OCI-LY3 (cell line): Measurements from ENCODE around the gene MAGI2.
A peak's percentile ranks its signal among the peaks of the same experiment; 100 is the strongest.

Source experiments
- H2AFZ ChIP-seq: fragments of 200-600, 300-600 bp; shearing (Covaris generic); 2 replicates; pipeline ENCODE4 v1.6.0; 2014; ENCODE audit warnings: antibody characterized with exemption, low read depth, low read length
- H3K27ac ChIP-seq: fragments of 200-600, 300-600 bp; sonication (generic); 2 replicates; pipeline ENCODE4 v1.5.1; 2014; ENCODE audit warnings: mild to moderate bottlenecking, low read length, moderate library complexity, mixed read lengths
- H3K27me3 ChIP-seq: fragments of 200-600, 300-600 bp; sonication (generic); 2 replicates; pipeline ENCODE4 v1.6.1; 2014; ENCODE audit warnings: low read depth, low read length, mixed read lengths
- H3K36me3 ChIP-seq: fragments of 200-600, 300-600 bp; sonication (generic); replicated peaks from 2 replicates; pipeline ENCODE3; 2014; ENCODE audit warnings: low read depth, low read length, mixed read lengths
- H3K4me1 ChIP-seq: fragments of 300-600, 200-600 bp; sonication (generic); 2 replicates; pipeline ENCODE4 v1.6.1; 2014; ENCODE audit warnings: low read length, mixed read lengths
- H3K4me2 ChIP-seq: fragments of 200-600, 300-600 bp; sonication (generic); 2 replicates; pipeline ENCODE4 v1.6.1; 2014; ENCODE audit warnings: low read length, mixed read lengths
- H3K4me3 ChIP-seq: fragments of 300-600, 200-600 bp; sonication (generic); 2 replicates; pipeline ENCODE4 v1.5.1; 2014; ENCODE audit warnings: antibody characterized with exemption, mild to moderate bottlenecking, low read length, moderate library complexity
- H3K79me2 ChIP-seq: fragments of 300-600, 200-600 bp; shearing (Covaris generic); 2 replicates; pipeline ENCODE4 v1.6.1; 2014; ENCODE audit warnings: mild to moderate bottlenecking, low read length, mixed read lengths
- H3K9ac ChIP-seq: fragments of 300-600, 200-600 bp; shearing (Covaris generic); 2 replicates; pipeline ENCODE4 v1.6.0; 2014; ENCODE audit warnings: mild to moderate bottlenecking, low read length, moderate library complexity
- H3K9me3 ChIP-seq: fragments of 200-600, 300-600 bp; shearing (Covaris generic); 2 replicates; pipeline ENCODE4 v1.6.1; 2014; ENCODE audit warnings: low read length, mixed read lengths; ENCODE audit not compliant: insufficient read depth
- H4K20me1 ChIP-seq: fragments of 200-600, 300-600 bp; sonication (generic); 2 replicates; pipeline ENCODE4 v1.6.1; 2016; ENCODE audit warnings: low read length, mixed read lengths; ENCODE audit not compliant: insufficient read depth
- CTCF ChIP-seq: fragments of 200-600, 300-600 bp; sonication (generic); IDR thresholded peaks from 2 replicates; pipeline ENCODE4 v1.5.1; 2014; ENCODE audit warnings: antibody characterized with exemption, low read length, low read depth
- EZH2phosphoT487 ChIP-seq: fragments of 200-600 bp; shearing (Covaris generic); IDR thresholded peaks from 2 replicates; pipeline ENCODE4 v1.6.1; 2018; ENCODE audit warnings: antibody characterized with exemption, mixed run types, low read depth

Gene MAGI2

GRCh38 chr7:78022165-78022564, 1431.3 kb downstream of the MAGI2 start:
- no peak overlapping the region for H3K4me3 ChIP-seq
- H3K79me2 ChIP-seq = no peaks in the 10 kb centered on the region
- TF ChIP-seq EZH2phosphoT487 (no peak), CTCF (no peak)
- no peaks in the 10 kb centered on the region for H3K9me3 ChIP-seq
- no peak overlapping the region for H3K27ac ChIP-seq
- no peak overlapping the region for H3K9ac ChIP-seq
- no peaks in the 10 kb centered on the region for H3K36me3 ChIP-seq
- H2AFZ ChIP-seq = no peak overlapping the region
- peaks cover 36% of the 10 kb centered on the region for H3K27me3 ChIP-seq
- H3K4me1 ChIP-seq = peaks cover 9% of the 10 kb centered on the region
- H3K4me2 ChIP-seq = no peak overlapping the region
- H4K20me1 ChIP-seq = no peaks in the 10 kb centered on the region

- Histone ChIP-seq H3K4me3 (no peak overlapping the region), H3K79me2 (no peaks in the 10 kb centered on the region), H3K4me2 (peak overlapping the region; percentile 71), H2AFZ (no peak overlapping the region), H3K36me3 (no peaks in the 10 kb centered on the region), H3K27ac (no peak overlapping the region), H3K4me1 (peaks cover 9% of the 10 kb centered on the region), H3K9ac (no peak overlapping the region), H3K27me3 (peaks cover 31% of the 10 kb centered on the region), H4K20me1 (no peaks in the 10 kb centered on the region), H3K9me3 (no peaks in the 10 kb centered on the region)
- TF ChIP-seq EZH2phosphoT487 (no peak), CTCF (no peak)
These were observed 1432.6 kb downstream of the MAGI2 start for GRCh38 chr7:78020874-78021249.

- H3K27me3 ChIP-seq = peaks cover 26% of the 10 kb centered on the region
- no peaks in the 10 kb centered on the region for H3K79me2 ChIP-seq
- no peak for TF ChIP-seq EZH2phosphoT487
- TF ChIP-seq CTCF = peak; percentile 78
- peak overlapping the region; percentile 59 for H3K9ac ChIP-seq
- H3K4me1 ChIP-seq = peaks cover 9% of the 10 kb centered on the region
- peak overlapping the region; percentile 10; the same call in 1 of the 2 replicates for H3K27ac ChIP-seq
- no peaks in the 10 kb centered on the region for H4K20me1 ChIP-seq
- no peaks in the 10 kb centered on the region for H3K9me3 ChIP-seq
- H3K4me3 ChIP-seq = peak overlapping the region; percentile 98
- peak overlapping the region; percentile 71 for H3K4me2 ChIP-seq
- H3K36me3 ChIP-seq = no peaks in the 10 kb centered on the region
- peak overlapping the region; percentile 95 for H2AFZ ChIP-seq
These were observed 1433.2 kb downstream of the MAGI2 start for GRCh38 chr7:78020136-78020873.

DNA sequence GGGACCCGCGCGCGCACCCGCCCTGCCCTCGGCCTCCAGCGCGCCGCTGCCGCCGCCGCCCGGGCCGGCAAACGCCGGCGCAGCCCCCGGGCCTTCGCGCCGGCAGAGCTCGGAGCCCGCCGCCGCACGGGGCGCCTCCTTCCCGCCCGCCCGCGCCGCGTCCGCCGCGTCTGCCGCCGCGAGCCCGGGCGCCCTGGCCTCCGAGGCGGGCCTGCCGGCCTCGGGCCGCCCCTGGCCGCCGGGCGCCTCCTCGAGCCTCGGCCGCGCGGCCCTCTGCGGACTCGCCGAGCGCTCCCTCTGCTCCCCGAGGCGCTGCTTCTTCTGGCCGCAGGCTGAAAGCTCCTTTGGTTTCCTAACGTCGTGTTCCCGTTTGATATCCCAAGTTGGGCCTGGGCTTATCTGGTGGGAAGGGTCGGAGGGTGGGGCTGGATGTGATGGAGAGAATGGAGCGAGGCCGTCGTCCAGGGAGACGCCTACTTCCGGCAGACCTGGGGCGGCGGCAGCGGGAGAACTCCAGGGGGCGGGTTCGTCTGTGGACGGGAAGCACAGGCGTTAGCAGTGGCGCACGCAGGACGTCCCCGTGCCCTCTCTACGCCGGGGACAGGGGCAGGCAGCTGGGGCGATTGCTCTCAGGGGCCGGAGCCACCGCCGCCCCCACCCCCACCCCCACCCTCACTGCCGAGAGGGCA, 1433.9 kb downstream of the MAGI2 start:
- peak overlapping the region; percentile 59 for H3K9ac ChIP-seq
- no peak for TF ChIP-seq CTCF
- TF ChIP-seq EZH2phosphoT487 = no peak
- H3K36me3 ChIP-seq = no peaks in the 10 kb centered on the region
- peaks cover 9% of the 10 kb centered on the region for H3K4me1 ChIP-seq
- no peaks in the 10 kb centered on the region for H3K79me2 ChIP-seq
- no peak overlapping the region for H3K27ac ChIP-seq
- no peaks in the 10 kb centered on the region for H3K9me3 ChIP-seq
- peak overlapping the region; percentile 98 for H3K4me3 ChIP-seq
- H3K4me2 ChIP-seq = peak overlapping the region; percentile 71
- peaks cover 20% of the 10 kb centered on the region; the same call in 1 of the 2 replicates for H3K27me3 ChIP-seq
- H4K20me1 ChIP-seq = no peaks in the 10 kb centered on the region
- H2AFZ ChIP-seq = peak overlapping the region; percentile 95; the same call in 1 of the 2 replicates
